Erythroblast (primary cell): Measurements from ENCODE around the gene ZBTB34.

ENCODE experiments used
- GATA1 ChIP-seq: IDR thresholded peaks from 2 replicates; pipeline ENCODE4 v1.6.1; 2011; ENCODE audit warnings: low read depth, mild to moderate bottlenecking, control low read depth, low read length, moderate library complexity
- POLR2A ChIP-seq: IDR thresholded peaks from 2 replicates; pipeline ENCODE4 v1.6.1; 2011; ENCODE audit warnings: mild to moderate bottlenecking, low read length

DNA sequence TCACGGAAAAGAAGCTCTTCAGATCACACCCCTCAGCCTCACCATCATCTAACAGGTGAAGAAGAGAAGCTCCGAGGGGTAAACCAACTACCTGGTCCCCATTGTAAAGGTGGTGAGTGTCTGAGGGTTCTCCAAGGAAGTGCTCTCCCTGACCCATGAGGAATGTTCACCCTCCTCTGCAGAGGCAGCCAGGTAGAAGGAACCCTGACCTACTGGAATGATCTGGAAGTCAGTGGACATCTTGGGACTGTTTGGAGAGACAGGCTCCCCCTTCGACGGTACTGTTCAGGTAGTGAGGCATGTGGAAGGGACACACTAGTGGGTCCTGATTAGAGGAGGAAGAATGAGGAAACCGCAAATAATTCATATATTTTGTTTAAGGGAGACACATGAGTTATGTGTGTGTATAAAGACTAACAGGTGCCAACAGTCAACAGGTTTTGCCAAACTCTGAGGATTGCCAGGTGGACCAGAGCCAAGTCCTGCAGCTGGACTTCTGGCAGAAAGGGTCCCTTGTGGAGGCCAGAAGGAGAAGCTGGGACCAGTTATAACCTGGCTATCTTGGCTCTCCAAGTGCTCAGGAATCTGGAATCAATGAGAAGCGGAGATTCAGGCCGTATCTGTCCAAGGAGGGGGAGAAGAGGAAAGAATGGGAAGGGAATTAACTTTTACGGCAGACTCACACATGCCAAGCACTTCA lies 3.0 kb upstream of the ZBTB34 start:
- TF ChIP-seq POLR2A = no peak
- no peak for TF ChIP-seq GATA1
